HG03354 (cell line): ENCODE data around the gene TLE4.
A peak's percentile ranks its signal among the peaks of the same experiment; 100 is the strongest.

Experiments used
- ATAC-seq: cut with Tn5 transposase; IDR thresholded peaks from one replicate; pipeline ENCODE4 v1.9.1; 2021; ENCODE audit warnings: mild to moderate bottlenecking; ENCODE audit not compliant: unreplicated experiment, poor library complexity, severe bottlenecking

The TLE4 gene

GRCh38 chr9:79658926-79659325 is 87.2 kb downstream of the TLE4 start:
- no peak for ATAC-seq

- ATAC-seq = no peak
Measured at GRCh38 chr9:79660615-79661014, 88.8 kb downstream of the TLE4 start.

GRCh38 chr9:79661279-79661678 is 89.5 kb downstream of the TLE4 start:
- no peak for ATAC-seq

GRCh38 chr9:79661886-79662536 is 90.2 kb downstream of the TLE4 start:
- ATAC-seq = no peak

- ATAC-seq = no peak
Measured at GRCh38 chr9:79662537-79662956, 90.8 kb downstream of the TLE4 start.

DNA sequence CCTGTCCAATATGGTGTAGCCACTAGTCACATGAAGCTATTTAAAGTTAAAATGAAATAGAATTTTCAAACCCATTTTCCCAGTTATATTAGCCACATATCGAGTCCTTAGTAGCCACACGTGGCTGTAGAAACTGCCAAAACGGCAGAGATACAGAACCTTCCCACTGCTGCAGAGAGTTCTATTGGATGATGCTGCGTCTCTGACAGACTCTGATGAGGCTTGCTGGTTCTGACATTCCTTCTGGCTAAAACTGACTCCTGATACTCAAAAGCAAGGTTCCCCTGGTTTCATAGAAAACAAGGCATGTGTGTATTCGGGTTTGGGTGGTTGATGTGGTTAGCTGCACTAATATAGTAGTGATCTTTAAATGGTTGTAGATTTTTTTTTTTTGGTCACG is 91.5 kb downstream of the TLE4 start:
- ATAC-seq = no peak

GRCh38 chr9:79663878-79664277 is 92.1 kb downstream of the TLE4 start:
- ATAC-seq = no peak

GRCh38 chr9:79664375-79664831 is 92.6 kb downstream of the TLE4 start:
- ATAC-seq = no peak

GRCh38 chr9:79665369-79665768 is 93.6 kb downstream of the TLE4 start:
- ATAC-seq = no peak

DNA sequence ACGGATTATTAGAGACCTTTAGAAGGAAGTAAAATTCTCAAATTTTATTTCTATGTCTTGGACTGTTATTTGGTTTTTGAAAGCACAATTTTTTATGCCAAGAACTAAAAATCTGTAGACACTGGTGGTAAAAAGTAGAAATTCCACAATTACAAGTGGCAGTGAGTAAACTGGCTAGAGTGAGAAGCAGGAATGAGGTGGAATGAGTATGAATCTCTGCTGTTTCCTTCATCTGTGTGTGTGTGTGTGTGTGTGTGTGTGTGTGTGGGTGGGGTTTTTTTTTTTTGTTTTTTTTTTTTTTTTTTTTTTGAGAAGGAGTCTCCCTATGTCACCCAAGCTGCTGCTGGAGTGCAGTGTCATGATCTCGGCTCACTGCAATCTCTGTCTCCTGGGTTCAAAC is 94.2 kb downstream of the TLE4 start:
- ATAC-seq = no peak

DNA sequence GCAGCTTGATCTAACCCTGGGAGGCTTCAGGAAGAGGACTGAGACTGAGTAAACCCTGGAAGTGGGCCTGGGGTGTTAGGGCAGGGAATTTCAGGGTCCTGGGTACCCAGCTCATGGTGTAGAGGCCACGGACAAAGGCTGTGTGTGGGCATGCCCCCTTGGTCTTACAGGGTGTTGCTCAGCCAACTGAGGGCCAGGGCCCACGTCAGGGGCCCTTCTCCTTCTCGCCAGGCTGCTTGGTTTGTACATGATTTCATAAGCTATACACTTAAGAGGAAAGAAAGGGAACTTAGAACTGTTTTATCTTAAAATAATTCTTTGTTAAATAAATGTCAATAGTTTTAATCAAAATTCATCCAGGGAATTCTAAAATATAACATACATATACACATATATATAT is 95.4 kb downstream of the TLE4 start:
- ATAC-seq = no peak

DNA sequence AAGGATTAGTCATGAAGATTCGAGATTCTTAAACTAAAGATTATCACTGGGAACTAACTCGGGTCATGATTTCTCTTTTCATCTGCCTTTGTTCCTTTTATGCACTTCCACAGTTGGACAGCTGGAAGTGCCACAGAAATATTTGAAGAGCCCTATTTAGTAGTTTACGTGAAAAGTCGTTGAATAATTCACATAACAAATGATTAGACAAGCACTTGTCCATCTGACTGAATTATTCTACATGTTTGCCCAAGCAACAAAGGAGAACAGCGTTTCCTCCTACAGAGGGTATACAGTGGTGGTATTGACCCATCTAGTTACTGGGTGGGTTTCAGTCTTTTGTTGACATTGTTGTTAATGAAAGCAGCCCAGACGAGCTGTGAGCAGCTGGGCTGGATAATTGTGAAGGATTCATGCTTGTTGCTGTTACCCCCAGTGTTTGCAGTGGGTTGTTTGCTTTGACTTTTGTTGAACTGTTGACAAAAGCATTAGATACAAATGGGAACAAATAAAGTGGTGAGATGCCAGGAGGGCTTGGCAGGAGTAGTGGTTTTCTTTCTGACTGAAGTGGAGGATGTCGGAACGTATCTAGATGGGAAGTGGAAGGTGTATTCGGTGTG is 96.2 kb downstream of the TLE4 start:
- no peak for ATAC-seq

DNA sequence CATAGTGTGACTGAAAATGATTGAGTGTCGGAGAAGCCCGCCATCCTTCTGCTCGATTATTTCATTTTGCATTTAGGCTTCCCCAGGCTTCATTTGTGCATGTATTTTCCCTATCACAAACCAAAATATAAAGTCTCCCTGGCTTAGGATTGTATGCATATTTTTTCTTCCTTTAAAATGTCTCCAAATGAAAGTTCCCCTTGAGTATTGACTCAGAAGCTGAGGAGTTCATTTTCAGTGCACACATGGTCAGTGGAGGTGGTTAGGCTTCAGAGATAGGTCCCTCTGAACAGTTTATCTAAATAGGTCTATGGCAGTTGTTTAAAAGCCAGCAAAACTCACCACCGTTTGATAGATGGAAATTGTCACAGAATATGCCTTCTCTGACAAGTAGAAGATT is 97.2 kb downstream of the TLE4 start:
- ATAC-seq = no peak

GRCh38 chr9:79670269-79670961 is 98.7 kb downstream of the TLE4 start:
- no peak for ATAC-seq

DNA sequence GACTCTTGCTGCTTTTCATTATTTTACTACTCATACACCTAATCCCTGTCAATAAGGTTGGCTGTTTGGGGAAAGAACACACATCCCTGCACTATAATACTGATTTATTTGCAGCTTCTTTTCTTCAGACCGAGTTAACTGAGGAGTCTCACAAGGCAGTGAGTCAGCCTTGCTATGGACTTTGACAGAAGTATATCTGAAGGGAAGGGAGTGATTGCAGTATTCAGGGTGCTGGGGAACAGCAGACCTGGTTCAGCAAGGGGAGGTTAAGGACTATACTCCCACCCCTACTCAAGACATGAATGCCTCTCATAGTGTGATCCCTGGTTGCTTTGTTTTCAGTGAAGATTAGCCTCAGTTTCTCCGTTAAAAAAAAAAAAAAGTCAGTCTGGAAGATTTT is 99.8 kb downstream of the TLE4 start:
- no peak for ATAC-seq

DNA sequence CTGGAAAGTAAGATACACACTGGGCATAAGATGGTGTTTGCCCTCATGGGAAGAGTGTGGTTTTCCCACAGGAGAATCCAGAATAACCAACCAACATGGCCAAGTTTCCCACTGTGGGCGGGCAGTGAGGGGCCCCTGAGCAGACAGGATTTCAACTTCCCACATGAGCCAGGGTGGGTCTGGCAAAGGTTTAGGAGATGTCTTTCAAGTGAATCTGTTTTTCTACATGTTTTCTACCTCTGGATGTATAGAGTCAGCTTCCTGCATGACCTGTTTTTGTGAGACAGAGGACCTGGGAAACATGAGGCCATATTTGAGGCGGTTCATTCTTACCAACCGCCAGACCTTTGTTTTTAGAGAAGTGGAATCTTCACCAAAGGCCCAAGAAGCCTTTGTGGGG is 100.5 kb downstream of the TLE4 start:
- no peak for ATAC-seq

- ATAC-seq = no peak
Measured at GRCh38 chr9:79672891-79673290, 101.1 kb downstream of the TLE4 start.

DNA sequence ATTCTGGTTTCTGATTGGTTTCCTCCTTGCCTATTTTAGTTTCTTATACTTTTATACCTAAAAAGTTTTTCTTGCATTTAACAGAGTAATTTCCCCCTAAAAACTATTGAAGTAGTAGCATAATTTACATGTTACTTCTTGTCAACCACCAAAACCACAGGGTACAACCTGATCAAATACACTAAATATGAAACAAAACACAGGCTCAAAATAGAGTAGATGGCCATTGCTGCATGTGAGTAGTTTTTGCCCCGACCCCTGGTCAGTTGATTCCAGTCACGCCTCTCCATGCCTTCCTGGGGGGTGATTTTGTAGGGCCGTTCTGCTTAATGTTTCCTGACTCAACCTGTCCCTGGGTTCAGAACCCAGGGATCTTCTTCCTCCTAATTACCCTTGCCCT is 101.8 kb downstream of the TLE4 start:
- peak; percentile 77 for ATAC-seq

DNA sequence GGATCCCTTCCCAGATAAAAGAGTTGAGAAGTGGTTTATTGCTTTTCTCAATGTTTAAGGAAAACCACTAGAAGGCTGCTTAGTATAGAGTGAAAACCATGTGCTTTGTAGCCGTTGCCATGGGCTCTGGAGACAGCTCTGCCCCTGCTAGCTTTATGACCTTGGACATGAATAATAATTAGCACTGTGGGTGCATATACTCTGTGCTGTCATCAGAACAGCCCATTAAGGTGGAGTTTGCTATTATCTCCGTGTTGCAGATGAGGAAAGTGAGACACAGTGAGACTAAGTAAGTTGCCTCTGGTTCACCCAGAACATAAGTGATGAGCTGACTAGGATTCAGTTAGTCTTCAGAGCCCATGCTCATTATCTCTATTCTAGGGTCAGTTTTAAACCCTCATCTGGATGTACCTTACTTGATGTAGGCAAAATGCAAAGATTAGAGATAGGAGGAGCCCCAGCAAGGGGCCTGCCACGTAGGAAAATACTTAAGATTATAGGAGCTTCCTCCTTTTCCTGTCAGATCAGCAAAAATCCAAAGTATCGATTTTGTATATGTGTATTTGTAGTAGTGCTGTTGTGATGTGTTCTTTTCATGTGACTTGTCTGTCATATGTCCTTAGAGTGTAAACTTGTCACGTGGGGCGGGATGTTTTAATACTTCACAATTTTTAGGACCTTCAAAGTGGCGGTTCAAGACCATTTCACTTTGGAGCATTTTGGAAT is 102.5 kb downstream of the TLE4 start:
- ATAC-seq = peak; percentile 59

- no peak for ATAC-seq
Measured at GRCh38 chr9:79681576-79681975, 109.8 kb downstream of the TLE4 start.
